A549 (cell line): Measurements from ENCODE around the gene TMEM44.

Experiments
- CEBPB ChIP-seq, 2 experiments: fragments of >200 bp in 1 of 2; sonication (Bioruptor Twin) in 1 of 2; formaldehyde crosslinking in 1 of 2; IDR thresholded peaks; 2 replicates each; pipeline ENCODE4 v1.6.1; 2012 to 2016
- CHD2 ChIP-seq: fragments of 150-350 bp; IDR thresholded peaks from 2 replicates; pipeline ENCODE4 v1.6.1; 2014; ENCODE audit warnings: low read length; ENCODE audit not compliant: partially characterized antibody
- EP300 ChIP-seq, 2 experiments: fragments of >200 bp; sonication (Bioruptor Twin); formaldehyde crosslinking; IDR thresholded peaks; 2 replicates in 1 of 2; 3 replicates in 1 of 2; pipeline ENCODE4 v1.6.1; 2016 to 2017
- HDAC2 ChIP-seq: fragments of 200-600 bp; sonication (generic); IDR thresholded peaks from 2 replicates; pipeline ENCODE4 v1.6.1; 2016
- NR3C1 ChIP-seq: fragments of >200 bp; sonication (Bioruptor Twin); formaldehyde crosslinking; IDR thresholded peaks from 3 replicates; pipeline ENCODE4 v1.6.1; 2017
- POLR2A ChIP-seq: IDR thresholded peaks from 2 replicates; pipeline ENCODE4 v1.6.1; 2012; ENCODE audit warnings: mild to moderate bottlenecking, low read length
- POLR2AphosphoS2 ChIP-seq: conservative IDR thresholded peaks from 2 replicates; pipeline ENCODE4 v1.6.1; 2012; ENCODE audit warnings: low read length, improper control_type of control experiment, inconsistent platforms
- TF ChIP-seq, protein P1 (sequence below): fragments of >200 bp; sonication (Bioruptor Twin); formaldehyde crosslinking; IDR thresholded peaks from 3 replicates; pipeline ENCODE4 v1.5.1; 2016

DNA sequence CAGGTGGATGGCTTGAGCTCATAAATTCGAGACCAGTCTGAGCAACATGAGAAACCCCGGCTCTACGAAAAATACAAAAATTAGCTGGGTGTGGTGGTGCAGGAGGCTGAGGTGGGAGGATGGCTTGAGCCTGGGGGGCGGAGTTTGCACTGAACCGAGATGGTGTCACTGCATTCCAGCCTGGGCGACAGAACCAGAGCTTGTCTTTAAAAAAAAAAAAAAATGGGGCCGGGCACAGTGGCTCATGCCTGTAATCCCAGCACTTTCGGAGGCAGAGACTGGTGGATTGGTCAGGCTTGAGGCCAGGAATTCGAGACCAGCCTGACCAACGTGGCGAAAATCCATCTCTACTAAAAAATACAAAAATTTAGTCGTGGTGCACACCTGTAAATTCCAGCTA, 64.0 kb downstream of the TMEM44 start:
- TF ChIP-seq CHD2 (no peak), POLR2A (no peak), HDAC2 (no peak), EP300 (IDR thresholded peaks at IDR 0.05) (no peak), CEBPB (IDR thresholded peaks at IDR 0.05) (no peak), NR3C1 (no peak), POLR2AphosphoS2 (no peak)
- TF ChIP-seq, protein P1, sequence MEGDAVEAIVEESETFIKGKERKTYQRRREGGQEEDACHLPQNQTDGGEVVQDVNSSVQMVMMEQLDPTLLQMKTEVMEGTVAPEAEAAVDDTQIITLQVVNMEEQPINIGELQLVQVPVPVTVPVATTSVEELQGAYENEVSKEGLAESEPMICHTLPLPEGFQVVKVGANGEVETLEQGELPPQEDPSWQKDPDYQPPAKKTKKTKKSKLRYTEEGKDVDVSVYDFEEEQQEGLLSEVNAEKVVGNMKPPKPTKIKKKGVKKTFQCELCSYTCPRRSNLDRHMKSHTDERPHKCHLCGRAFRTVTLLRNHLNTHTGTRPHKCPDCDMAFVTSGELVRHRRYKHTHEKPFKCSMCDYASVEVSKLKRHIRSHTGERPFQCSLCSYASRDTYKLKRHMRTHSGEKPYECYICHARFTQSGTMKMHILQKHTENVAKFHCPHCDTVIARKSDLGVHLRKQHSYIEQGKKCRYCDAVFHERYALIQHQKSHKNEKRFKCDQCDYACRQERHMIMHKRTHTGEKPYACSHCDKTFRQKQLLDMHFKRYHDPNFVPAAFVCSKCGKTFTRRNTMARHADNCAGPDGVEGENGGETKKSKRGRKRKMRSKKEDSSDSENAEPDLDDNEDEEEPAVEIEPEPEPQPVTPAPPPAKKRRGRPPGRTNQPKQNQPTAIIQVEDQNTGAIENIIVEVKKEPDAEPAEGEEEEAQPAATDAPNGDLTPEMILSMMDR: no peak
